HUES6 (cell line): Measurements from ENCODE around the gene ANKRD2.
"Not testable (repeated sequence)": the region's sequence is repeated elsewhere in the genome, so short reads cannot be mapped to it uniquely, and the experiment has no call there.

ENCODE experiments used
- H3K27ac ChIP-seq: 2 replicates; pipeline ENCODE4 v1.7.0; 2013; ENCODE audit warnings: low read depth, mild to moderate bottlenecking, low read length, inconsistent platforms
- H3K27me3 ChIP-seq: 2 replicates; pipeline ENCODE4 v1.6.1; 2013; ENCODE audit warnings: low read length; ENCODE audit not compliant: control insufficient read depth, insufficient read depth
- H3K36me3 ChIP-seq: 2 replicates; pipeline ENCODE4 v1.6.1; 2013; ENCODE audit warnings: low read length; ENCODE audit not compliant: control insufficient read depth, insufficient read depth
- H3K4me1 ChIP-seq: 2 replicates; pipeline ENCODE4 v1.6.1; 2013; ENCODE audit warnings: low read length; ENCODE audit not compliant: control insufficient read depth, insufficient read depth
- H3K4me3 ChIP-seq: 2 replicates; pipeline ENCODE4 v1.5.1; 2013; ENCODE audit warnings: low read depth, low read length
- H3K9ac ChIP-seq: one replicate; pipeline ENCODE4 v1.6.1; 2013; ENCODE audit warnings: mild to moderate bottlenecking, low read length
- H3K9me3 ChIP-seq: 2 replicates; pipeline ENCODE4 v1.6.1; 2013; ENCODE audit warnings: low read depth, low read length; ENCODE audit not compliant: control insufficient read depth, insufficient read depth

ANKRD2 gene

GRCh38 chr10:97548828-97549455 lies 23.6 kb upstream of the ANKRD2 start:
- H3K27ac ChIP-seq, result peak overlapping the region; percentile 14; the same call in 1 of the 2 replicates
- H3K4me1 ChIP-seq, result peaks cover 38% of the 10 kb centered on the region

GRCh38 chr10:97549587-97550322 lies 22.8 kb upstream of the ANKRD2 start:
- Histone ChIP-seq H3K9ac (peak overlapping the region; percentile 65), H3K4me1 (peaks cover 37% of the 10 kb centered on the region), H3K9me3 (no peaks in the 10 kb centered on the region), H3K36me3 (no peaks in the 10 kb centered on the region), H3K27ac (peak overlapping the region; percentile 54), H3K4me3 (no peak overlapping the region), H3K27me3 (no peaks in the 10 kb centered on the region)

More at GRCh38 chr10:97548828-97549455, 23.6 kb upstream of the ANKRD2 start:
- H3K9me3 ChIP-seq, result no peaks in the 10 kb centered on the region
- no peak overlapping the region for H3K9ac ChIP-seq
- H3K27me3 ChIP-seq, result no peaks in the 10 kb centered on the region
- H3K4me3 ChIP-seq, result no peak overlapping the region
- no peaks in the 10 kb centered on the region for H3K36me3 ChIP-seq

GRCh38 chr10:97550336-97551149 lies 22.0 kb upstream of the ANKRD2 start:
- peak overlapping the region; percentile 65 for H3K9ac ChIP-seq

GRCh38 chr10:97551271-97551670 lies 21.3 kb upstream of the ANKRD2 start:
- H3K4me3 ChIP-seq, result no peak overlapping the region
- H3K9ac ChIP-seq, result no peak overlapping the region
- H3K27me3 ChIP-seq, result no peaks in the 10 kb centered on the region
- no peaks in the 10 kb centered on the region for H3K36me3 ChIP-seq
- H3K4me1 ChIP-seq, result peaks cover 37% of the 10 kb centered on the region
- H3K27ac ChIP-seq, result no peak overlapping the region
- no peaks in the 10 kb centered on the region for H3K9me3 ChIP-seq

More at GRCh38 chr10:97550336-97551149, 22.0 kb upstream of the ANKRD2 start:
- no peaks in the 10 kb centered on the region for H3K9me3 ChIP-seq
- no peaks in the 10 kb centered on the region for H3K27me3 ChIP-seq
- no peak overlapping the region for H3K4me3 ChIP-seq
- H3K27ac ChIP-seq, result peak overlapping the region; percentile 54
- peaks cover 37% of the 10 kb centered on the region for H3K4me1 ChIP-seq
- no peaks in the 10 kb centered on the region for H3K36me3 ChIP-seq

GRCh38 chr10:97553575-97554031 lies 19.0 kb upstream of the ANKRD2 start:
- no peaks in the 10 kb centered on the region for H3K9me3 ChIP-seq
- H3K36me3 ChIP-seq, result no peaks in the 10 kb centered on the region
- no peaks in the 10 kb centered on the region for H3K27me3 ChIP-seq
- H3K9ac ChIP-seq, result no peak overlapping the region
- H3K4me1 ChIP-seq, result peaks cover 33% of the 10 kb centered on the region
- no peak overlapping the region for H3K27ac ChIP-seq
- no peak overlapping the region for H3K4me3 ChIP-seq

- H3K27ac ChIP-seq, H3K9me3 ChIP-seq, H3K36me3 ChIP-seq, H3K4me3 ChIP-seq, H3K27me3 ChIP-seq, H3K9ac ChIP-seq: not testable (repeated sequence)
- peaks cover 27% of the 10 kb centered on the region for H3K4me1 ChIP-seq
Observed at GRCh38 chr10:97554336-97554735, 18.2 kb upstream of the ANKRD2 start.

GRCh38 chr10:97555541-97555940 lies 17.0 kb upstream of the ANKRD2 start:
- H3K27me3 ChIP-seq, H3K4me3 ChIP-seq, H3K9ac ChIP-seq, H3K9me3 ChIP-seq, H3K36me3 ChIP-seq, H3K27ac ChIP-seq: not testable (repeated sequence)
- H3K4me1 ChIP-seq, result peaks cover 15% of the 10 kb centered on the region

- not testable (repeated sequence) for H3K4me3 ChIP-seq, H3K4me1 ChIP-seq, H3K27ac ChIP-seq, H3K9me3 ChIP-seq, H3K9ac ChIP-seq, H3K36me3 ChIP-seq, H3K27me3 ChIP-seq
Observed at GRCh38 chr10:97560731-97561381, 11.7 kb upstream of the ANKRD2 start.

- not testable (repeated sequence) for H3K27ac ChIP-seq, H3K4me3 ChIP-seq, H3K9me3 ChIP-seq, H3K36me3 ChIP-seq, H3K4me1 ChIP-seq, H3K27me3 ChIP-seq, H3K9ac ChIP-seq
Observed at GRCh38 chr10:97561386-97562077, 11.0 kb upstream of the ANKRD2 start.

GRCh38 chr10:97562329-97562728 lies 10.2 kb upstream of the ANKRD2 start:
- not testable (repeated sequence) for H3K36me3 ChIP-seq, H3K9ac ChIP-seq, H3K4me3 ChIP-seq, H3K27ac ChIP-seq, H3K27me3 ChIP-seq, H3K9me3 ChIP-seq, H3K4me1 ChIP-seq
